Endodermal cell (in vitro differentiated cells): ENCODE measurements around the gene INAFM1. TPM values are rescaled to one million over a fixed set of nuclear protein-coding genes. Genes with fewer than 3 reads are reported as not detected.

Experiments used
- DNase-seq: peaks from one replicate; pipeline ENCODE4 v3.0.0-alpha.2; 2017
- H3K27ac ChIP-seq: 2 replicates; pipeline ENCODE4 v1.5.1; 2013; ENCODE audit warnings: mild to moderate bottlenecking, low read depth, low read length, moderate library complexity
- H3K27me3 ChIP-seq: 2 replicates; pipeline ENCODE4 v1.6.1; 2013; ENCODE audit warnings: mild to moderate bottlenecking, low read length, moderate library complexity; ENCODE audit not compliant: insufficient read depth, control insufficient read depth, poor library complexity, severe bottlenecking
- H3K36me3 ChIP-seq: 2 replicates; pipeline ENCODE4 v1.7.0; 2013; ENCODE audit warnings: mild to moderate bottlenecking, low read length, moderate library complexity; ENCODE audit not compliant: control insufficient read depth, insufficient read depth
- H3K4me1 ChIP-seq: one replicate; pipeline ENCODE4 v1.7.0; 2013; ENCODE audit warnings: low read length; ENCODE audit not compliant: control insufficient read depth, insufficient read depth
- H3K4me3 ChIP-seq: 2 replicates; pipeline ENCODE4 v1.5.1; 2013; ENCODE audit warnings: mild to moderate bottlenecking, low read length, moderate library complexity
- H3K9ac ChIP-seq: 2 replicates; pipeline ENCODE4 v1.6.1; 2013; ENCODE audit warnings: mild to moderate bottlenecking, low read length, moderate library complexity; ENCODE audit not compliant: poor library complexity, severe bottlenecking; ENCODE audit errors: extremely low read depth
- H3K9me3 ChIP-seq: 2 replicates; pipeline ENCODE4 v1.6.1; 2013; ENCODE audit warnings: mild to moderate bottlenecking, low read length, moderate library complexity; ENCODE audit not compliant: control insufficient read depth
- H3K27ac Mint-ChIP-seq: 2 replicates; pipeline ENCODE4 v1.8.0; 2020; ENCODE audit warnings: mixed read lengths
- H3K27me3 Mint-ChIP-seq: 2 replicates; pipeline ENCODE4 v1.8.0; 2021; ENCODE audit warnings: mild to moderate bottlenecking, mixed read lengths; ENCODE audit not compliant: insufficient read depth
- H3K36me3 Mint-ChIP-seq: 2 replicates; pipeline ENCODE4 v1.8.0; 2020; ENCODE audit warnings: low read depth, mixed read lengths
- H3K4me1 Mint-ChIP-seq: 2 replicates; pipeline ENCODE4 v1.8.0; 2020; ENCODE audit warnings: mixed read lengths
- H3K4me3 Mint-ChIP-seq: 2 replicates; pipeline ENCODE4 v1.8.0; 2020; ENCODE audit warnings: mild to moderate bottlenecking, moderate library complexity, mixed read lengths
- H3K9me3 Mint-ChIP-seq: 2 replicates; pipeline ENCODE4 v1.8.0; 2020; ENCODE audit warnings: mild to moderate bottlenecking, mixed read lengths
- CTCF ChIP-seq: fragments of 200-600 bp; sonication (generic); conservative IDR thresholded peaks from 2 replicates; pipeline ENCODE4 v1.5.0; 2021; ENCODE audit warnings: antibody characterized with exemption, mild to moderate bottlenecking
- WGBS, 2 experiments: methylation state at CpG; one replicate each; pipeline versions ENCODE4 v1.1.5 to v1.1.7; 2013; ENCODE audit warnings: missing lambda C conversion rate in 2 of 2, mixed read lengths in 1 of 2; ENCODE audit not compliant: insufficient coverage in 1 of 2, insufficient read length in 1 of 2; 5-methylcytosine and 5-hydroxymethylcytosine counted together
- total RNA-seq, 2 donors: library from RNA; stranded (reverse); fragmentation: NEBNext Ultra II Directional in 1 of 2; extraction: Animal tissue kit (Norgen Biotek cat#: 25700) in 1 of 2; gene quantifications; 2 replicates in 1 of 2; 3 replicates in 1 of 2; pipeline ENCODE4 v1.2.1, GENCODE V29; 2021

The INAFM1 gene
- total RNA-seq, 2 donors from 2014 or later = 8.7 to 11.5 TPM

GRCh38 chr19:47268028-47268427 is 6.7 kb upstream of the INAFM1 start:
- Histone ChIP-seq H3K9ac (no peak overlapping the region), H3K36me3 (peaks cover 63% of the 10 kb centered on the region), H3K4me3 (no peak overlapping the region), H3K27me3 (no peaks in the 10 kb centered on the region), H3K27ac (no peak overlapping the region), H3K9me3 (no peaks in the 10 kb centered on the region), H3K4me1 (no peaks in the 10 kb centered on the region)
- TF ChIP-seq CTCF = no peak
- no peak for DNase-seq
- no peak overlapping the region for H3K4me3 Mint-ChIP-seq
- H3K36me3 Mint-ChIP-seq = peaks cover 53% of the 10 kb centered on the region
- H3K27ac Mint-ChIP-seq = no peak overlapping the region
- H3K4me1 Mint-ChIP-seq = peaks cover 8% of the 10 kb centered on the region
- no peaks in the 10 kb centered on the region for H3K9me3 Mint-ChIP-seq
- no peaks in the 10 kb centered on the region for H3K27me3 Mint-ChIP-seq
- 95 to 100% methylated on average over 4 to 6 of the region's 6 CpGs for WGBS, 2 experiments

- 93 to 97% methylated on average over 4 to 7 of the region's 7 CpGs for WGBS, 2 experiments
- H3K27ac Mint-ChIP-seq = no peak overlapping the region
- H3K4me1 ChIP-seq = no peaks in the 10 kb centered on the region
- no peaks in the 10 kb centered on the region for H3K9me3 ChIP-seq
- peaks cover 55% of the 10 kb centered on the region for H3K36me3 ChIP-seq
- H3K9ac ChIP-seq = no peak overlapping the region
- no peak overlapping the region for H3K27ac ChIP-seq
- no peaks in the 10 kb centered on the region for H3K27me3 ChIP-seq
- no peak for TF ChIP-seq CTCF
- H3K27me3 Mint-ChIP-seq = no peaks in the 10 kb centered on the region
- no peak overlapping the region for H3K4me3 Mint-ChIP-seq
- peaks cover 8% of the 10 kb centered on the region for H3K4me1 Mint-ChIP-seq
- no peak overlapping the region for H3K4me3 ChIP-seq
- H3K36me3 Mint-ChIP-seq = peaks cover 46% of the 10 kb centered on the region
- DNase-seq = no peak
- H3K9me3 Mint-ChIP-seq = no peaks in the 10 kb centered on the region
Measured at GRCh38 chr19:47269596-47269995, 5.1 kb upstream of the INAFM1 start.

GRCh38 chr19:47270408-47270807 is 4.3 kb upstream of the INAFM1 start:
- Histone ChIP-seq H3K36me3 (peaks cover 47% of the 10 kb centered on the region), H3K9me3 (no peaks in the 10 kb centered on the region), H3K4me3 (no peak overlapping the region), H3K4me1 (no peaks in the 10 kb centered on the region), H3K27ac (no peak overlapping the region), H3K27me3 (no peaks in the 10 kb centered on the region), H3K9ac (no peak overlapping the region)
- no peak for TF ChIP-seq CTCF
- 95 to 97% methylated on average over 4 to 10 of the region's 10 CpGs for WGBS, 2 experiments
- DNase-seq = no peak
- Mint-ChIP-seq H3K27ac (no peak overlapping the region), H3K27me3 (peaks cover 3% of the 10 kb centered on the region), H3K9me3 (no peaks in the 10 kb centered on the region), H3K4me3 (no peak overlapping the region), H3K4me1 (peaks cover 8% of the 10 kb centered on the region), H3K36me3 (peaks cover 41% of the 10 kb centered on the region)
